ENCODE results near the gene MSMO1. TPM values are rescaled to one million over a fixed set of nuclear protein-coding genes. Genes with fewer than 3 reads are reported as not detected.

Gene MSMO1
- total RNA-seq, 4 donors from 2014 or later: 10.8 to 17.4 (median 12.4) TPM

DNA sequence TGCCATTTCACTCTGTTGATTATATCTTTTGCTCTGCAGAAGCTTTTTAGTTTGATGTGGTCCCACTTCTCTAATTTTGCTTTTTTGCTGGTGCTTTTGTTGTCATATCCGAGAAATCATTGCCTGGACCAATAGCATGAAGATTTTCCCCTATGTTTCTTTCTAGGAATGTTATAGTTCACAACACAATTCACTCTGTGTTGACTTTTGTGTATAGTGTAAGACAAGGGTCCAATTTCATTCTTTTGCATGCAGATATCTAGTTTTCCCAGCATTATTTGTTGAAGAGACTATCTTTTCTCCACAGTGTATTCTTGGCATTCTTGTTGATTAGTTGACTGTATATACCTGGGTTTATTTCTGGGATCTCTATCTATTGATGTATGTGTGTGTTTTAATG is 43.1 kb downstream of the MSMO1 start:
- WGBS: 95% methylated on average over 1 of the region's 1 CpG
- Histone ChIP-seq H3K36me3 (no peaks in the 10 kb centered on the region), H3K9me3 (peaks cover 0 to 11% (median 0%) of the 10 kb centered on the region in 4 donors), H3K4me1 (no peaks in the 10 kb centered on the region), H3K27ac (replicated peaks in 1 of 4) (no peak overlapping the region), H3K27me3 (no peaks in the 10 kb centered on the region), H3K4me3 (no peak overlapping the region)
- TF ChIP-seq CTCF (IDR thresholded peaks at IDR 0.05) (no peak), POLR2A (IDR thresholded peaks at IDR 0.05; ENCODE audit: low read depth) (no peak), POLR2AphosphoS5 (IDR thresholded peaks at IDR 0.05) (no peak), EP300 (IDR thresholded peaks at IDR 0.05) (no peak)
- no peak for DNase-seq (ENCODE audit: extremely low spot score)
- intact Hi-C loops (cut with DNase I): no loop called here

DNA sequence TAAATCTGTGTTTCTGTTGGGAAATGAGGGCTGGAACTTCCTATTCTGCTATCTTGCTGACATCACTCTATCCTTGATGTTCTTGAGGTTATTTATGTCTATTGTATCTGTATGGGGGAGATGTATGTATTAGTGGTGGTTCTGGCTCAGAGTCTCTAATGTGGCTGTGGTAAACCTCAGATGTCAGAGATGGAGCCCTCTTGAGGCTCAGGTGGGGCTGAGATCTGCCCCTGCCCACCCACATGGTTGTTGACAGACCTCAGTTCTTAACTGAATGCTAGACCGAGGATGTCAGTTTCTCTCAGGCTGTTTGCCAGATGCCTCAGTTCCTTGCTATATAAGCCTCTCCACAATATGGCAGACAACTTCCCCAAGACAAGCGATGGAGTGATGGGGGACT is 48.0 kb downstream of the MSMO1 start:
- intact Hi-C loops (cut with DNase I): loop anchor here (5.0 kb wide), 1 partner anchor 87 kb away; no protein-coding TSS in a partner anchor
- H3K4me1 ChIP-seq: peaks cover 0 to 23% (median 16%) of the 10 kb centered on the region in 4 donors
- H3K27ac ChIP-seq (replicated peaks in 1 of 4): no peak overlapping the region
- no peak for DNase-seq (ENCODE audit: extremely low spot score)
- TF ChIP-seq EP300 (IDR thresholded peaks at IDR 0.05) (no peak), POLR2A (IDR thresholded peaks at IDR 0.05; ENCODE audit: low read depth) (no peak), POLR2AphosphoS5 (IDR thresholded peaks at IDR 0.05) (no peak), CTCF (IDR thresholded peaks at IDR 0.05) (no peak)
- 70% methylated on average over 2 of the region's 2 CpGs for WGBS
- no peak overlapping the region for H3K4me3 ChIP-seq
- no peaks in the 10 kb centered on the region for H3K36me3 ChIP-seq
- H3K9me3 ChIP-seq: peaks cover 0 to 11% (median 0%) of the 10 kb centered on the region in 4 donors
- H3K27me3 ChIP-seq: peaks cover 0 to 8% (median 0%) of the 10 kb centered on the region in 4 donors

DNA sequence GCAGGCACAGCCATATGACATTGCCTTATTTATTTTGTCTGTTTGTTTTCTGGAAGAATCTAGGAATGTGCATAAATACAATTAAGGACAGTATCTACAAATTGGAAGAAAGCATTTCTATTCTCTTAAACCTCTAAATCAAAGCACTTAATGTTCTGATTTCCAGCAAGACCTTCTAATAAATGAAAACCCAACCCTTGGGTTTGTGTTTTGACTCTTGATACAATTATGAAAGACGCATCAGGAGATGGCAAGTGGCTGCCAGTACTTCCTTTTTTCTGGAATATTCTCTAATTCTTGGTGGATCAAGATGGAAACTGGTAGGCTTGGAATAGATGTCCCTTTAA is 50.9 kb downstream of the MSMO1 start:
- intact Hi-C loops (cut with DNase I): loop anchor here (5.0 kb wide), 1 partner anchor 84 kb away; no protein-coding TSS in a partner anchor
- Histone ChIP-seq H3K27ac (replicated peaks in 1 of 4) (peak overlapping the region; percentile 76 to 89 (median 81)), H3K4me1 (peaks cover 0 to 29% (median 16%) of the 10 kb centered on the region in 4 donors), H3K4me3 (peak overlapping the region; percentile 65 to 79 (median 72)), H3K36me3 (no peaks in the 10 kb centered on the region), H3K9me3 (peaks cover 0 to 11% (median 0%) of the 10 kb centered on the region in 4 donors), H3K27me3 (peaks cover 0 to 8% (median 0%) of the 10 kb centered on the region in 4 donors)
- 35% methylated on average over 1 of the region's 1 CpG for WGBS
- TF ChIP-seq EP300 (IDR thresholded peaks at IDR 0.05) (no peak), POLR2AphosphoS5 (IDR thresholded peaks at IDR 0.05) (no peak), CTCF (IDR thresholded peaks at IDR 0.05) (no peak), POLR2A (IDR thresholded peaks at IDR 0.05; ENCODE audit: low read depth) (no peak)
- no peak for DNase-seq (ENCODE audit: extremely low spot score)

GRCh38 chr4:165378745-165379677 is 51.5 kb downstream of the MSMO1 start, which contains the start of gene CPE:
TSS of gene CPE (plus strand) at chr4:165379008. CDS start at chr4:165379222, 214 bp downstream.
- peaks cover 0 to 8% (median 0%) of the 10 kb centered on the region in 4 donors for H3K27me3 ChIP-seq
- peaks cover 0 to 34% (median 16%) of the 10 kb centered on the region in 4 donors for H3K4me1 ChIP-seq
- H3K9me3 ChIP-seq: peaks cover 0 to 11% (median 0%) of the 10 kb centered on the region in 4 donors
- intact Hi-C loops (cut with DNase I): loop anchor here (5.0 kb wide), 1 partner anchor 83 kb away; no protein-coding TSS in a partner anchor
- WGBS: 7% methylated on average over 12 of the region's 82 CpGs
- DNase-seq (ENCODE audit: extremely low spot score): no peak
- TF ChIP-seq POLR2A (IDR thresholded peaks at IDR 0.05; ENCODE audit: low read depth) (peak; percentile 15), EP300 (IDR thresholded peaks at IDR 0.05) (no peak), POLR2AphosphoS5 (IDR thresholded peaks at IDR 0.05) (peak; percentile 87 to 91), CTCF (IDR thresholded peaks at IDR 0.05) (peak; percentile 17 to 75 (median 51))
- H3K36me3 ChIP-seq: no peaks in the 10 kb centered on the region
- peak within 1 kb of the TSS; percentile 76 to 89 (median 81) for H3K27ac ChIP-seq (replicated peaks in 1 of 4)
- H3K4me3 ChIP-seq: peak within 1 kb of the TSS; percentile 65 to 79 (median 72)

Measured in esophagus muscularis mucosa (tissue), 4 donors.